NCI-H128 (cell line): ENCODE data around the gene GARIN5B.

Experiments used
- DNase-seq: peaks from one replicate; lab custom pipeline; 2025; ENCODE audit not compliant: unreplicated experiment; lab: John Stamatoyannopoulos, UW

The GARIN5B gene

DNA sequence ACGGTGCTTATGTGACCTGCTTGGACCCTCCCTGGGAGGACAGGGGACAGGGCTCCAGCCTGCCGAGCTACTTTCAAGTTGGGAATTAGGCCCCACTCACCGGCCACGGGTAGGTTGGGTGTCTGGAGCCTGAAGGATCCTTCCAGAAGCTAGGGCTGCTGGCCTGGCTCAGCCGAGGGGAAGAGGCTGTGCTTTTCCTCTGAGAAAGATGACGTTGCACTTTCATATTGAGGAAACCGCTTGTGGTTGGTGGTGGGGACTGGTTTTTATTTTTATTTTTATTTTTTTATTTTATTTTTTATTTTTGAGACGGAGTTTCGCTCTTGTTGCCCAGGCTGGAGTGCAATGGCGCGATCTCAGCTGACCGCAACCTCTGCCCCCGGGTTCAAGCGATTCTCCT, 37.9 kb downstream of the GARIN5B start, which contains the start of gene TMEM150B:
TMEM150B (minus strand) TSS at position 170 of the 400 bp plus-strand sequence. CDS start 4,305 bp downstream, outside the sequence.
- DNase-seq = no peak

DNA sequence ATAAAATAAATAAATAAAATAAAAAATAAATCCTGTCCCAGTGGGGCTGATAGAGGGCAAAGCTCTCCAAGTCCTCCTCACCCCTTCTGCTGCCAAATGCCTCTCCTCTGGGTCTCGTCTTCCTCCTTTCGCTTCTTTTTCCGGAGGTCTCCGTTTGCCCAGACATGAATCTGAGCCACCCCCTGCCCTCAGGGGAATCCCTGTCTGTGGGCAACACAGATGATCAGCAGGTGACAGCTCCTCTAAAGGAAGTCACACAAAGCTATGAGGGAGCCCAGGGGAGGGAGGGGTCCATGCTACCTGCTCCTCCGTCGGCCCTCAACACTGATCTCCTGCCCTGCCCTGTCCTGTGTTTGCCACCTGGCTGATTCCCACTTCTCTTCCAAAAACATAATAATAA, 38.4 kb downstream of the GARIN5B start:
- DNase-seq = no peak

DNA sequence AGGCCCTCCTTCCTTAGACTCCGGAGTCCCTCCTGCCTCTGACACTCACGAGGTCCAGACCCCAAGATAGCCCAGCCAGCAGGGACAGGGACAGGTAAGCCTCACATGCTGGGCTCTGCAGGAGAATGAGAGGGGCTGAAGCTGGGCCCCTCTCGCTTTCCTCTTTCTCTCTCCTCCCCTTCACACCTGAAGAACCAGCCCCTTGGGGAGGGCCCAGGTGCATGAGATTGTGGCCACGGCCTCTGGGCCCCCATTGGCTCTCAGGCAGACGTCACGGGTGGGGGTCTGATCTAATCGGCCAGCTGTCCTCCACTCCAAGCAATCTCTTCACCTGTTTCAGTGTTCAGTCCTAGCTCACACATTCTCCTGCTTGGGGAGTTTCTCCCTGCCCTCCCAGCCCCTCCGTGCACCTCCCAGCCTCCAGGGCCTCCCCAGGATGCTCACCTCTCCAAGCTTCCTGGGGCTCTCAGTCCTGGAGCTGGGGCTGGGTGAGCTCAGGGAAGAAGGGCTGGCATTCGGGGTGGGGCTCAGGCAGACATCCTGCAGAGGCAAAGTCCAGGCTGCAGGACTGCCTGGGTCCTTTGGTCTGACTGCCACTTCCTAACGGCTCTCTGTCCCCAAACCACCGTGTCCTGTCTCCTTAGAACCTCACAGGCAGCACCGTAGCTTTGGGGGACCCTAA, 40.7 kb downstream of the GARIN5B start:
- no peak for DNase-seq

DNA sequence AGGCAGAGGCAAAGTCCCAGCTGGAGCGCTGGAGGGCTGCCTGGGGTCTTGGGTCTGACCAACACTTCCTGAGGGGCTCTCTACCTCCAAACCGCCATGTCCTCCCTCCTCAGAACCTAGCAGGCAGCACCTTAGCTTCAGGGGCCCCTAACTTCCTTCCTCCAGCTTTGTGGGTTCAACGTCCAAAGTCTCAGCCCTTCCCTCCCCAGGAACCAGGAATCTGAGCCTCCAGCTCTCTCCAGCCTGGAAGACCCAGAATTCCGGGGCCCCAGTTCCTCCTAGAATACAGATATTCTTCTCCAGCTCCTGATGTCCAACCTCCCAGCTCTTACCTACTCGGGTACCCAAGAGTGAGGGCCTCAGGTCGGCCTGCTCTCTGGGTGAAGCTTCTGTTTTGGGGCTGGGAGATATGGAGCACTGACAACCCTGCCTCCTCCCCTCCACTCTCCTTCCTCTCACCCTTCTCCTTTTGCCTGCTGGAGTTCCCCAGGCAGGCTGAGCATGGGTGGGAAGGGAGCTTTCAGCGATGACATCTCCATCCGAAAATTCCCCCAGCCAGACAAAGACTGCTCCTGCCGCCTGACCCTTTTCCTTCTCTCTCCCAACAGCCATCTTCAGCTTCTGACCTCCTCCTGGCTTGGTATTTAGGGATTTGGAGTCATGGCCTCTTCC, 41.5 kb downstream of the GARIN5B start:
- no peak for DNase-seq

DNA sequence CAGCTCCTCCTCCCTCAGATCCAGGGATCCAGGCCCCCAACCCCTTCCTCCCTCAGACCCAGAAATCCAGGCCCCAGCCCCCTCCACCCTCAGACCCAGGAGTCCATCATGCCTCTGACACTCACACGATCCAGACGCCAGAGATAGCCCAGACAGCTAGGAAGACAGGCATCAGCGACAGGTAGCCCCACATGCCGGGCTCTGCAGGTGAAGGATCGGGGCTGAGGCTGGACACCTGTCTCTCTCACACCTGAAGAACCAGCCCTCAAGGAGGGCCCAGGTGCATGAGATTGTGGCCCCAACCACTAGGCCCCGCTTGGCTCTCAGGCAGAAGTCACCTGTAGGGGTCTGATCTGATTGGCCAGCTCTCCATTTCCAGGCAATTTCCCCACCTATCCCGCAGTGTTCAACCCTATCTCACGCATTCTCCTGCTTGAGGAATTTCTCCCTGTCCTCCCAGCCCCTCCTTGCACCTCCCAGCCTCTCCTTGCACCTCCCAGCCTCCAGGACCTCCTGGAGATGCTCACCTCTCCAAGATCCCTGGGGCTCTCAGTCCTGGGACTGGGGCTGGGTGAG, 42.1 kb downstream of the GARIN5B start:
- DNase-seq = no peak

DNA sequence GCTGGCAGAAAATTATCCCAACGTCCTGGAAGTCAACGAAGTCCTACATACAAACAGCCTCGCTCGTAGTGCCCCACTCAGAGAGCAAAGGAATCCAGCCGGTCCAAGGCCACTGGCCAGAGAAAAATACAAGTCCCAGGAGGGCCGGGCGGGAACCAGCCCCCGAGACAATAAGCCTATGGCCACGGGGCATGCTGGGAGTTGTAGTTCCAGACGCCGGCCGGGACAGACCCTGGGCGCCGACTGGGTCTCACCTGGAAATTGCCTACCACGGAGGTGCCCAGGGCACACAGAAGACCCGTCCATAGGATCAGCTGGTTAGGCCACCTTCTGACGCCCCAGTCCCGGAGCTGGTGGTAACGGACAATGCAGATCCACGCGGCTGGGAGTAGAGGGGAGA, 43.3 kb downstream of the GARIN5B start:
- no peak for DNase-seq

DNA sequence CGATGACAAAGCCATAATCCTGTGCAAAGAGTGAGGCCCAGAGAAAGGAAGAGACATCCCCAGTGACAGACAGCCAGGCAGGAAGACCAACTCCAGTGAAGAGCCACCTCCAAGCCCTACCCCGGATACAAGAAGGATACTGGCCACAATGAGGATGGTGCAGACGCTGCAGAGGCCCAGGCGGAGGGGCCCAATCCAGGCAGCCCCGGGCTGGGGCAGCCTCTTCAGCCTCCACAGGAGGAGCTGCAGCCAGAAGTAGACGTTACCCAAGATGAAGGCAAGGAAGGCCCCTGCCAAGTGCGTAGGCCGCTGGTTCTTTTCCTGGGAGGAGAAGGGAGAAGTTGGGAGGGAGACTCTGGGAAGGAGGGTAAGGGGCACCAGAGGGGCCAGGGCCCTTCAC, 46.4 kb downstream of the GARIN5B start:
- DNase-seq = no peak

DNA sequence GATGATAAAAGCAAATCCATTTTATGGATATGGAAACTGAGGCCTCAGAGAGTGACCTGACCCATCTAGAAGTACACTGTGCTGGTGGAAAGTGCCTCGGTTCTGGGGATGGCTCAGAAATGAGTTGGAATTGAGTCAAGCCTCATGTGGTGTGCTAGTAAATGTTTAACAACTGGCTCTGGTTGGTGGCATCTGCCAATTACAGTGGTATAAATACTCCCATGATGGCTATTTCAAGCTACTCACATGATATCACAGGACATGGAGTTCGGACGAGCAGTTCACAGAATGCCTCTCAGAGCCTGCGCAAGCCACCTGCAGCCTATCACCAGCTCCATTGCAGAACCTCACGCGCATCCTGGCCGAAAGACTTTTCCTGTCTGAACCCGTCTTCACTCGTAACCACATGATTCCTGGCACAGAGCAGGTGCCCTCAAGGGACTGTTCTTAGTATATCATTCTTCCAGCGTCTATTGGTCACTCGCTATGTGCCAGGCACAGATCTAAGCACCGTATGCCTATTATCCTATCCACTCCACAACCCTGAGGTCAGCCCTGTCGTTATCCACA, 47.0 kb downstream of the GARIN5B start:
- no peak for DNase-seq

DNA sequence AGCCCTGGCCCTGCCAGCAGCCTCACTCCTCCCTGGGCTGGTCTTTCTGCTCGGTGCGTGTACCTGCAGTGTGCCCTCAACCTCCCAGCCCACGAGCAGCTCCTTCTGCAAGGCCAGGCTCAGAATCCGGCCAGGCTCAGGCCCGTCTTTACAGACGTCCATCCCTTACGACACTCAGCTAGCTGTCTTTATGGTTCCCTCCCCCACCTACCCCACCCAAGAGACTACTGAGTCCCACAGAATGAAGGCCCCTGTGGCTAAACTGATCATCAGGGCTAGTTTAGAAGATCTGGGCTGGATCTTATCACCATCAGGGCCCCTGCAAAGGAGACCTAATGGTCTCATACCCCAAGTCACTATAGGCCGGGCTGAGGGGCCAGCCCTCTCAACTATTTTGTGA, 48.7 kb downstream of the GARIN5B start:
- DNase-seq = no peak

DNA sequence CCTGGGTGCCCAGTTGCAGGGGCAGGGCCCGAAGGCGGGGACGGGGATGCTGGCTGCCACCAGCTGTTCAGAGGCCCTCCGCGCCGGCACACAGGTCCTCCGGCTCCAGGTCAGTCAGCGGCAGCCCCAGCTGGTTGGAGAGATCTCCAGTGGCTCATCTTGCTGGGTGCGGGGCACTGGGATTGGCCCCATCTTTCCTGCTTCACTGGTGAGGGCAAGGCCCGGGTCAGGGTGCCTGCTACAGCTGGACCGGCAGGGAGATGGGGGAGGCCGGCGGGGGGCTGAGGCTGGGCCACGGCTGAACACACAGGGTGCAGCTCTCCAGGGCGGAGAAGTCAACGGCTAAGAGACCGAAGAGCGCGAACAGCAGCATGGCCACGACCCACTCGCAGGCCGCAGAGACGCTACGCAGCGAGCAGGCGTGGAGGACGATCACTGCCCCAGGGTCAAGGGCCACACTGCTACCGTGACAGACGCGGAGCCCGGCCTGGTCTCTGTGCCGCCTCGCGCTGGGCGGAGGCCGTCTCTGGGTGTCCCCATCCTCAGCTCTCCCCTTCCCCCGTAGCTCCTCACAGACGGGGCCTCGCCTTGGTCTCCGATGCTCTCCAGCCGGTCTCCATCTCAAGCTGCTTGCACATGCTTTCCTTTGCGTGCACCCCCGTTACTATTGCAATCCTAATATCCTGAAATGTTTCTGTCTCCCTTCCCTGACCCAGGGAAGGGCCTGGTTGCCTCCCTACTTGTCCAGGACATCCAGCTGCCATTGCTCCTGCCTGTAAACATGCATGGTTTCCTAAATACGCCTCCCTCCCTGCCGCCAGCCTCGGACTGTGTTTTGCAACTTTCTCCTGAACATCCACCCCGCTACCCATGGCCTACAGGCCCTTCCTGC, 50.2 kb downstream of the GARIN5B start:
- DNase-seq = no peak

DNA sequence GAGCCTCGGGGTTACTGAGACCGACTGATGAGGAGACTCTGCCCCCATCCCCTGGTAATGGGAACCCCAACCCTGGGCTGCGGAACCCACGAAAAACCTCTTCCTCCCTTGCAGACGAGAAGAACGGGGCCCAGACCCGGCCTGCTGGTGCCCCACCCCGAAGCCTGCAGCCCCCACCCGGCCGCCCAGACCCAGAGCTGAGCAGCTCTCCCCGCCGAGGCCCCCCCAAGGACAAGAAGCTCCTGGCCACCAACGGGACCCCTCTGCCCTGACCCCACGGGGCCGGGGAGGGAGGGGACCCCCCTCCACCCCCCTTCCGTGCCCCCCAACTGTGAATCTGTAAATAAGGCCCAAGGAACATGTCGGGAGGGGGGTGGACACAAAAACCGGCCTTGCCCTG, 51.3 kb downstream of the GARIN5B start:
- no peak for DNase-seq

DNA sequence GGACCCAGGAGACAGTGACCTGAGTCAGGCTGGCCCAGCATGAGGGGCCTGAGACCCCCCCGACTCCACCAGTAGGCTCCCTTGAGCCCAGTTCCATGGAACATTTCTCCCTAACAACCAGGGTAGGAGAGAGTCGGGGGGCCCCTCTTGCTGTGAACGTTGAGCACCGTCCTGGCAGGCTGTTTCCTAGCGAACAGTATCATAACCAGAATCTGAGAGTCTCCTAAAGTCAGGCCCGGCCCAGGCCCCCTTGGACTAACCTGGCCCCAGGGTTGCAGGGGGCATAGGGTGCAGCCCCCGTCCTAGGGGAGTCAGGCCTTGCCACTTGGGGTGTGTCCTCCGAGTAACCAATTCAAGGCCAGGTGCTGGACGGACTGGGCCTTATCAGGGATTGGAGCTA, 51.7 kb downstream of the GARIN5B start:
- no peak for DNase-seq

DNA sequence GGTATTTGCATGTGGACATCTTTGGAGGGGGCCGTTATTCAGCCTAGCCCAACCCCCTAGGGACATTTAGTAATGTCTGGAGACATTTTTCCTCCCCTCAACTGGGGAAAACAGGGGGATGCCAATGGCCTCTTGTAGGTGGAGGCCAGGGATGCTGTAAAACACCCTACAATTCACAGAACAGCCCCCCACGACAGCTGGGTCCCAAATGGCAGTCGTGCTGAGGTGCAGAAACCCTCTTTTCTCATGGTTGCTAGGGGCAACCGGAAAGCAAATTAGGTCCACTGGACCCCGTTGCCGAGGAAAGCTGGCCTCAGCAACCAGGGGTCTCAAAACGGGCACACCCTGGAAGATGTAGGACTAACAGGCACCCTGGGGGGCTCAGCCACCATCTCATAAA, 52.6 kb downstream of the GARIN5B start:
- no peak for DNase-seq

DNA sequence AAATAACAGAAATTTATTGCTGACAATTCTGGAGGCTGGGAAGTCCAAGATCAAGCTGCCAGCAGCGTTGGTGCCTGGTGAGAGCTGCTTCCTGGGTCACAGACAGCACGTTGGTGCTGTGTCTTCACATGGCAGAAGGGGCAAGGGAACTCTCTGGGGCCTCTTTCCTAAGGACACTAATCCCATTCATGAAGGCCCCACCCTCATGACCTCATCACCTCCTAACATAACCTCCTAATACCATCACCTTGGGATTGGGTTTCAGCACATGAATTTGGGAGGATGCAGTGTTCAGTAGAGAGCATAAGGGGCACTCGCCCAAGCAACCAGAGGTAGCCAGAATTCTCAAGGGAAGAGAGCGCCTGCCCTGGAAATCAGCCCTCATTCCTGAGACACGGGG, 53.6 kb downstream of the GARIN5B start:
- DNase-seq = no peak

DNA sequence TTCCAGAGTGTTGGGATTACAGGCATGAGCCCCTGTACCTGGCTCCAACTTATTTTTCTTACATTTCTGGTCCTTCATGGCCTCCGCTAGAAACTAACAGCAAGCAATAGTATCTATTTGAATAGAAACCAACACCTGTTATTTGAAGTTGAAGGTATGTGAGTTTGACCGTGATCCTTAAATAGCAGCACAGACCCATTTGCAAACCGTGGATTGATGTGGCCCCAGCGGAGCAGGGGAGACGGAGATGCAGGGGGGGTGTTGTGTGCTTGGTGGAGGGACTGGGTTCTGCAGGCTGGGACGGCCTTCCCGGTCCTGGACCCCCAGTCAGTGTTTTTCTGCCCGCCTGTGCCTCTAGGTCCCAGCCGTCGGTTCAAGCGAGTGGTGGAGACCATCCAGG, 54.8 kb downstream of the GARIN5B start:
- DNase-seq = no peak

DNA sequence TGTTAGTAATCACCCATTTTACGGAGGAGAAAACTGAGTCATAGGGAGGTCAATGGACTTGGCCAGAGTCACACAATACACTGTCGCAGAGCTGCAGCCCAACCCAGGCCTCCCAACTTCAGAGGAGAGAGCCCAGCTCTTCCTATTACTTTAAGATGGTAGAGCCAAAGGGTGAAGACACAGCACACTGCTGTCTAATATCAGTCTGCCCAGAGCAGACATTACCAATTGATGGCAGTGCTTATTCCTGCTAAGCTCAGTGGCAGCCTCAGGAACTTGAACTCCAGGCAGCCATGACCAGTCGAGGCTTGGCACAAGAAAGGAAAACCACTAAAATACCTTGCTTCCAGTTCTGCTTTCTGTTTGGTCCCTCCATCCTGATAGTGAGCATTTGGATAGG, 56.3 kb downstream of the GARIN5B start:
- no peak for DNase-seq

DNA sequence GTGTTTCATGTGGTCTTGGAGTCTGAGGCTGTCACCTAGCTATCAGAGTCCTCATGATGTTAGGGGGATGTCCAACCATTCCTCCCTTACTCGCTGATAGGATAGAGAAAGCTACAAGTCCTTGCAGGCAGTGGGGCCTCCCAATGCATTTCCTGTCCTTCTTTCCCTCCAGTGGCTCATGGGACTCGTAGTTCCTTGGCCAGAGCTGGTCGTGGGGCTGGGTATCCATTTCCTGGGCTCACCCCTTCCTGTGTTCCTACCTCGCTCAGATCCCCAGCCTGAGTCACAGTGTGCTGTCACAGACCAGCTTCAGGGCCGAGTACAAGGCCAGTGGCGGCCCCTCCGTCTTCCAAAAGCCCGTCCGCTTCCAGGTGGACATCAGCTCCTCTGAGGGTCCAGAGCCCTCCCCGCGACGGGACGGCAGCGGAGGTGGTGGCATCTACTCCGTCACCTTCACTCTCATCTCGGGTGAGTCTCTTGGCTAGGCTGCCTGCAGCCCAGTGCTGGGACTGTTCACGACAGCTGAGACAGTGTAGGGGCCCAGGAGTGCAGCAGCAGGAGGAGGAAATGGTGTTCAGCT, 57.0 kb downstream of the GARIN5B start:
- DNase-seq = no peak

DNA sequence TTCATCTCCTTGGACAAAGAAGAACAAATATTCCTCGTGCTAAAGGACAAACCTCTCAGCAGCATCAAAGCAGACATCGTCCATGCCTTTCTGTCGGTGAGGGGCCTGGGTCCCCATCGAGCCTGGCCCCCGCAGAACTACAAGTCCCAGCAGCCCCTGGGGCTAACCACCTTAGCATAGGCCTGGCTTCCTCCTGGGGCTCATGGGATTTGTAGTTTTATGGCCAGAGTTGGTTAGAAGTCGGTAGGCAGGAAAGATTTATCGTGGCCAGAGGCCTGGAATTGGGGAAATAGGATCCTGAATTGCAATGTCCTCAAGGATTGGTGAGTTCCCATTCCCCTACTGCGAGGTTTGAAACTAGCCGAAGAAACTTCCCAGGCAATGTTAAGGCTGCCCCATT, 57.6 kb downstream of the GARIN5B start:
- DNase-seq = no peak

DNA sequence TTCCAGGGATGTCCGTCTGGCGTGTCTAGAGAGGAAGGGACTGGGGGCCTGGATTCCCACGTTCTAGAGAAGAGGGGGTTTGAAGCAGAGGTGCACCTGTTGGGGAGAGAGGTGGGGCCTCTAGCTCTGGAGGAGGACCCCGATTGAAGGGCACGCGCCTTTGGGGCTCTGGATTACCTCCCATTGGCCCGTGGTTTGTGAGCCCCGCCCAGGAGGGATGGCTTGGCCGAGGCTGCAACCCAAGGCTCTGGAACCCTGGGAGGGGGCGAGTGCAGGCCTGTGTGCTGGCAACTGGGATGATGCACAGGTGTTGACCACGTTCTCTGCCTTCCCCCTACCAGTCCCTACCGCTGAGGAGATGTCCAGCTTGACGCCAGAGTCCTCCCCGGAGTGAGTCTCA, 58.1 kb downstream of the GARIN5B start:
- DNase-seq = no peak
